Head of caudate nucleus (tissue), 42 donors: ENCODE results near the gene MALRD1.
"Not testable (repeated sequence)": the region's sequence is repeated elsewhere in the genome, so short reads cannot be mapped to it uniquely, and the experiment has no call there.

Experiments used
- DNase-seq, 42 donors: peaks; one replicate each; pipeline versions ENCODE4 v3.0.0 to v3.0.0-alpha.2; 2020 to 2021; ENCODE audit warnings: mixed read lengths in 7 of 42
- intact Hi-C: fragments of 100-400 bp; cut with DNase I; formaldehyde crosslinking; loops from one replicate; pipeline ENCODE4 v1.15.0; 2022

The MALRD1 gene

GRCh38 chr10:19713159-19713558 lies 664.6 kb downstream of the MALRD1 start:
- intact Hi-C loops = no loop called here
- no peak for DNase-seq

DNA sequence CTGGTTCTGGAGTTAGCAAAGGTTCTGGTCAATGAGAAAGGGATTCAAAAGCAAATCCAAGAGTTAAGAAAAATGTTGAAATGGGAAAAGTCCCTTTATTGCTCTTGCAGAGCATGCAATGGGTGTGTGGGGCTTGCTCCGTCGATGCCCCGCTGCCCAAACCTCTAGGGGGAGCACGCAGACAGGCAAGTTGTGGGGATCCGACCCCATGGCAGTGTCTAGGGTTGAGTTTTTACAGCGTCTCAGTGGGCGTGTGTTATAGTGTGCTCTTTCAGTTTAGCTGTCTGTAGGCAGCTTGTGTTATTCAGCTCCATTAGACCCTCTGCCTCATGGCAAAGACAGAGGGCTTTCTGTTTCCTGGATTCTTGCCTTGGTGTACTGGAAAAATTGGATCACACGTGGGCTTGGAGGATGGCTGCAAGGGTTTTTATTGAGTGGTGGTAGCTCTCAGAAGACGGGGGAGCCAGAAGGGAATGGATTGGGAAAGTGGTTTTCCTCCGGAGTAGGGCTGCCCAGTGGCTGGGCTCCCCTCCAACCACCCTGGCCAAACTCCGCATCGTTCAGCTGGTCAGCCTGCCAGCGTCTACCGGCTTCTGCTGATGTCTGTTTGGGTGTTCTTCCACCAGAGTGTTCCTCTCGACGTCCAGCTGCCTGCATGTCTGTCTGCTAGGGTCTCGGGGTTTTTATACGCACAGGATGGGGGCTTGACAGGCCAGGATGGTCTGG lies 665.4 kb downstream of the MALRD1 start:
- peak; percentile 7 to 83 (median 56) for DNase-seq
- intact Hi-C loops = no loop called here

GRCh38 chr10:19719284-19719683 lies 670.7 kb downstream of the MALRD1 start:
- intact Hi-C loops = no loop called here
- no peak for DNase-seq

DNA sequence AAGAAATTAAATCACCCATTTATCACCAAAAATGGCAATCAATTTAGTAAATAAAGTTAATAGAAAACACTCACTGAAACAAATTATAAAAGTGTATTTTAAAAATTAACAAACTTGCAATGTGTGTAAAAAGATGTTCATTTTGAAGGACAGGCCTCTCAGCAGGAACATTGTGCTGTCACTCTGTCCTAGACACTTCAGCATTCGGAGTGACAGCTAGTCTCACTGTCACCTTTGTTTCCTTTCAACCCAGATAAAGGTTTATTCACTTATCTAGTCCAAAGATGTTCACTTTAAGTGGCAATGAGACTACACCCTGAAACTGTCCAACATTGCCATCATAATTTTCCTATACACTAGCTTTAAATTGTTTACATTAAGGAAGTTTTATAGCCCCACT lies 675.7 kb downstream of the MALRD1 start:
- intact Hi-C loops = no loop called here
- DNase-seq = no peak

- DNase-seq = peak in 4 of 42 donors; percentile 3 to 16 (median 8)
- intact Hi-C loops = no loop called here
Observed at GRCh38 chr10:19728376-19728775, 679.8 kb downstream of the MALRD1 start.

- DNase-seq = no peak
- intact Hi-C loops = no loop called here
Observed at GRCh38 chr10:19728964-19729363, 680.4 kb downstream of the MALRD1 start.

DNA sequence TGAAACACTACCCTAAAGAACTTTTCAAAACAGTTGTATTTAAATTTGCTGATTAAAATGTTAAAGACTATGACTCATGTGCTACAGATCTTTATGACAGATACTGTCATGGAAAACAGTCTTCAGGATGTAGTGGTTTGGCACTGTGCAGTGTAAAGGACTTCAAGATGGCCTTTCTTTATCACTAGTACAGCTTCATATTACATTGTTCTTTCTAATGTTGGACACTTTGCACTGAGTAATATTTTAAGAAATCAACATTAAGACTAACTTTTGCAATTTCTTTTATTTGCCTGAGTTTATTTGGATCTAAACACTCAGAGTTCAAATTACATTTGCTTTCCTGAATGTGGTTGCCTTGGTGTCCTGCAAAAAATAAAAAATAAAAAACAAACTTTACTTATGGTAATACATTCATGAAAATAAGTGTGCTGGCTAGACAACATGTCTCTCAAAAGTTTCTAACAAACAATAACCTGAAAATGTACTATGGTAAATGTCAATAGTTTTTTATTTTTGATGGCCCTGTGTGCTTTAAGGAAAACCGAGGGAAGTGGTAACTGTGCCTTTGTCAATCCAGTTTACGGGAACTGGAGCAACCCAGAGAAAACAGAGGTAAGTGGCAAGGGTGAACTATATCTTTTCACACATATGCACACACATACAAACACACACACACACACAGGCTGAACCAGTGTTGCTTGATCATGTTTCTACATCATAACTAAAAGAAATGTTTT lies 681.7 kb downstream of the MALRD1 start:
- no peak for DNase-seq
- intact Hi-C loops = no loop called here

DNA sequence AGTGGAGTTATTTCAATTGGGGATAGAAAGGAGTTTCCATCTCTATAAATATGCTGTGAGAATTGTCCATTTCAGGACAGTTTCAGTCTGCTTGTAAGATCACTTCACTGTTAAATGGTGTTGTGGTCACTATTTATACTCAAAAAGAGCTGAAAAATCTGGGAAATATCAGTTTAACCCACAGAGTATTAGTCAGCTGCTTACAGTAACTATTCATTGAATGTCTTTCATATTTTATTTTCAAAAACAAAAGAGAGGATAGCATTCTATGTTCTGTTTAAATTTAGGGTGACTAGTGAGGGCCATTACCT lies 682.3 kb downstream of the MALRD1 start:
- no peak for DNase-seq
- intact Hi-C loops = no loop called here

GRCh38 chr10:19731560-19731959 lies 683.0 kb downstream of the MALRD1 start:
- DNase-seq = no peak
- intact Hi-C loops = no loop called here

DNA sequence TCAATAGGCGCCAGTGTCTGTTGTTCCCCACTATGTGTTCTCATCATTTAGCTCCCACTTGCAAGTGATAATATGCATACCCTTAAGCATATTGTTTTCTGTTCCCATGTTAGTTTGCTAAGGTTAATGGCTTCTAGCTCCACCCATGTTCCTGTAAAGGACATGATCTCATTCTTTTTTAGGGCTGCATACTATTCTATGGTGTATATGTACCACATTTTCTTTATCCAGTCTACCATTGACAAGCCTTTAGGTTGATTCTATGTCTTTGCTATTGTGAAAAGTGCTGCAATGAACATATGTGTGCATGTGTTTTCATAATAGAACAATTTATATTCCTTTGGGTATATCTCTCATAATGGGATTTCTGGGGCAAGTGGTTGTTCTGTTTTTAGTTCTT lies 689.8 kb downstream of the MALRD1 start:
- DNase-seq = no peak
- intact Hi-C loops = no loop called here

DNA sequence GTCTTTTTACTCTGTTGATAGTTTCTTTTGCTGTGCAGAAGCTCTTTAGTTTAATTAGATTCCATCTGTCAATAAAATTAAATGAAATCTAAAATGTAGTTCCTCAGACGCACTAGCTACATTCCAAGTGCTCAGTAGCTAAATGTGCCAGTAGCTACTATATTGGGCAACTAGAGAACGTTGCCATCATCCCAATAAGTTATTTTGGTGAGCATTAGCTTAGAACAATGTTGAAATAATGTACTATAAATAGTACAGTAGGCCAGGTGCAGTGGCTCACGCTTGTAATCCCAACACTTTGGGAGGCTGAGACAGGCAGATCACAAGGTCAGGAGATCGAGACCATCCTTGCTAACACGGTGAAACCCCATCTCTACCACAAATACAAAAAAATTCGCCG lies 690.6 kb downstream of the MALRD1 start:
- intact Hi-C loops, DNase-seq: not testable (repeated sequence)

DNA sequence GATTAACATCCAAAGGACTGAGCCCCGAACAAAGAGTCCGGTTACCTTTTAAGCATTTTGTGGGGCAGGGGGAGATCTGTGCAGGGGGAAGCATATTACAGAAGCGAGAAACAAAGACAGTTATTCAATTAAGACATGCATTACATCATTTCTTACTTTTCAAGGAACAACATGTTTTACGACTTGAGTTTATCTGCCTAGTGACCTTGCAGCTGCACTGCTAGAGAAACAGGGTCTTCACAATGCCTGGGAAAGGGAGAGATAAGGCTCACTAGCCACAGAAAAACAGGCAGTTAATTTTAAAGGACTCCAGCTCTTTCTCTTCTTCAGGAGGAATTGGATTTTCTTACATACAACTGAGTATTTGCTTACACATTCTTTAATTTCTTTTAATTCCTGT lies 693.5 kb downstream of the MALRD1 start:
- intact Hi-C loops, DNase-seq: not testable (repeated sequence)

DNA sequence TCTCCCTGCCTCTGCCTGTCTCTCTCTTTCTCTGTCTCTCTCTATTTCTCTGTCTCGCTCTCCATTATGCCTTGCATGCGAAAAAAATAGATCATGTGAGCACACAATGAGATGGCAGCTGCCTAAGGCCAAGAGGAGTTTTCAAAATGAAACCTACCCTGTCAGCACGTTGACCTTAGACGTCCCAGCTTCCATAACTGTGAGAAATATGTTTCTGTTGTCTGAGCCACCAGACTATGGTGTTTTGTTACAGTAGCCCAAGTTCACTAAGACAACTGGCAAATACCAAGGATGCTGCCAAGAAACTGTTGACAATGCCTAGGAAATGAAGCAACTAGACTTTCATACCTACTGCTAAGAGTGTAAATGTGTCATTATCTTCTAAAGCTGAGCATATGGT lies 697.1 kb downstream of the MALRD1 start:
- DNase-seq = no peak
- intact Hi-C loops = no loop called here

- intact Hi-C loops = no loop called here
- no peak for DNase-seq
Observed at GRCh38 chr10:19749185-19749729, 700.7 kb downstream of the MALRD1 start.

GRCh38 chr10:19750972-19751371 lies 702.4 kb downstream of the MALRD1 start:
- no peak for DNase-seq
- intact Hi-C loops = no loop called here

DNA sequence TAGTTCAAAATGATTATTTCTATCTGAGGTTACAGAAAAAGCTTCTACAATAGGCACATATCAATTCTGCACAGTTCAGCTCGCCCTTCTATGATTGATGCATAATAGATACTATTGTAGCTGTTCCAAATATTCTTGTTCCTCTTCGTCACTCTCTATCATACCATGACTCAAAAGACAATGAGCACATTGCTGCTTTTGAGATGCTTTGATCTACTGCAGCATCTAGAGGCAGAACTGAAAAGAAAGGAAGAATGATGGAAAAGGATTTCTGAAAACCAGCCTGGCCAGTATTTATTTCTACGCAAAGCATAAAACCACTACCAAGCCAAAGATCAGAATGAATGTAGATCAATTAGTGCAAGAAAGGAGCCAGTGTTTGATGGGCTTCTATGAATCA lies 708.3 kb downstream of the MALRD1 start:
- DNase-seq = peak in 2 of 42 donors; percentile 3 to 35
- intact Hi-C loops = no loop called here

DNA sequence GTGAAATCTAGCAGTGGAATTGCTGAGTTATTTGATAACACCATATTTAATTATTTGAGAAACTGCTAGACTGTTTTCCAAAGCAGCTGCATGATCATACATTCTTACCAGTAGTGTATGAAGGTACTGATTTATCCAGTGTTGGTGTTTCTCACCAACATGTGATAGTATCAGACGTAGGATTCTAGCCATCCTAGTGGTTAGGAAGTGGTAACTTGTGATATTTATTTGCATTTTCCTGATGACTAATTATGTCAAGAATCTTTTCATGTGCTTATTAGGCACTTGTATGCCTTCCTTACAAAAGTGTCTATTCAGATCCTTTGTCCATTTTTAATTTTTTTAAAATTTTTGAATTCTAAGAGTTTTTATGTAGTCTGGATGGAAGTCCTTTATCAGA lies 713.4 kb downstream of the MALRD1 start:
- intact Hi-C loops = no loop called here
- DNase-seq = no peak

GRCh38 chr10:19764111-19764510 lies 715.5 kb downstream of the MALRD1 start:
- DNase-seq = no peak
- intact Hi-C loops = no loop called here

DNA sequence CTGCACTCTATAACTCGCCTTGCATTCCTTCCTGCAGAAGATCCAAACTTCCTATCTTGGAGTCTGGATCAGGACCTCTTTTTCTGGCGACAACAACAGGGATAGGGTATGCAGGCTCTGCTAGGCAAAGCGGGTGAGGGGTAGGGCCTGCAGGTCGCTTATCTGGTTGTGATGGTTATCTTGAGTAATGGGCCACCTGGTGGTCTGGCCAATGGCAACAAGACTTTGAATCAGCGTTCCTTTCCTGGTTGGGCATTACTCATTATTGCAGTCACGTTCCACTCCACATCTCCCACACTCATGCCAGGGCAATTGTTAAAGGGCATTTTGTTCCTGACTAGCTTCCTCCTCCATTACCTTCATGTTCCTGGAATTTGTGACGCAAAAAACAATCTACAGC lies 719.3 kb downstream of the MALRD1 start:
- intact Hi-C loops = no loop called here
- DNase-seq = no peak

DNA sequence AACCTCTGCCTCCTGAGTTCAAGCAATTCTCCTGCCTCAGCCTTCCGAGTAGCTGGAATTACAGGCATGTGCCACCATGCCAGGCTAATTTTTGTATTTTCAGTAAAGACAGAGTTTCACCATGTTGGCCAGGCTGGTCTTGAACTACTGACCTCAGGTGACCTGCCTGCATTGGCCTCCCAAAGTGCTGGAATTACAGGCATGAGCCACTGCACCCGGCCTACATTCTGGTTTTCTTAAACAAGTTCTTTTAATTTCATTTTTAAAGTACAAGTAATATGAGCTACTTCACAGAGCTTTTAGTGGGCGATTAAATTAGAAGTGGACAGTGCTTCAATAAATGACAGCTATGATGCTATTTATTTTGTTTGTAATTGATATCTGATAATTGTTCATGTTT lies 721.2 kb downstream of the MALRD1 start:
- intact Hi-C loops, DNase-seq: not testable (repeated sequence)

DNA sequence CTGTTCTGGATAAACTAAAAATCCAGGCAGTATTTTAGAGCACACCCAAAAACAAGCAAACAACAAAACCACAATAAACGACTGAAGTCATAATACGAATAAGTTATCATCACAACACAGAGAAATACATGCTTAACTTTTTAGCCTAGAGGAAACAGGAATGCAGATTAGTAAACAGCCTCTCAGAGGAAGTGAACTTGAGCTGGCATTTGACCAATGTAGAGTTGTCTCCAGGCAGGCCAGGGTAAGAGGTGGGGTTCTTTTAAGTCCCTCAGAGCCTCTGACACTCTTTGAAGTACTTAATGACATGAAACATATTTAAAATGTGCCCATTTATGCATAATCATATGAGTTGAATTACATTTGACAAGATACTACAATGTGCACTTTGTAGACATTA lies 724.4 kb downstream of the MALRD1 start:
- intact Hi-C loops = no loop called here
- DNase-seq = no peak
